GM21529 (cell line): ENCODE results near the gene PGAM1.
"Not testable (repeated sequence)": the region's sequence is repeated elsewhere in the genome, so short reads cannot be mapped to it uniquely, and the experiment has no call there.

Source experiments
- ATAC-seq: cut with Tn5 transposase; IDR thresholded peaks from one replicate; pipeline ENCODE4 v1.9.1; 2021; ENCODE audit not compliant: unreplicated experiment

Gene PGAM1

DNA sequence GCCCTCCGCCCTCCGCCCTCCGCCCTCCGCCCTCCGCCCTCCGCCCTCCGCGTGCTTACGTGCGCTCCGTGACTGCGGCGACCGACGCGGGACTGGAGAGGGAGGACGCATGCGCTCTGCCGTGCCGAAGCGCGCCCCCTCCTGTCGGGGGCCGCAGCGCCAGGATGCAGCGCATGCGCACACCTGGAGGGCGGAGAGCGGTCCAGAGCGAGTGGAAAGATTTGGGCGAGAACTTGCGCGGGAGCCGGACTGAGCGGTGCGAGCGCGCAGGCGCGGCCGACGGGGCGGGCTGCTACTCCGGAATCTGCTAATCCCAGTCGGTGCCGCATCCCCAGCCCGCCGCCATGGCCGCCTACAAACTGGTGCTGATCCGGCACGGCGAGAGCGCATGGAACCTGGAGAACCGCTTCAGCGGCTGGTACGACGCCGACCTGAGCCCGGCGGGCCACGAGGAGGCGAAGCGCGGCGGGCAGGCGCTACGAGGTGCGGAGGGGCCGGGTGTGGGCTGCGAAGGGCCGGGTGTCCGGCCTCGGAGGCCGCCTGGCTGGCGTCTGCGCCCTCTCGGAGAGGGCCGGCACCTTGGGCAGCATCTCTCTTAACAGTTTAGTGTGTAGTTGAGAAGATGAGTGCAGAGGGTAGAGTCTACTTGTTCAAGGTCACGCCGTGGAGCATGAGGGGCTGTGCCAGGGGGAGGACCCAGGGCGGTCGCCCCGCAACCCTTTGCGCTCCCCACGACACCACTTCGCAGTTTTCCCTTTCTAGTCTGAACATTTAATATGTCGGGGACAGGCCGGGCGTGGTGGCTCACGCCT lies at the start of gene PGAM1:
PGAM1 (plus strand) TSS at position 228 of the 812 bp plus-strand sequence; CDS start at position 345, 117 bp downstream.
- peak; percentile 73 for ATAC-seq

DNA sequence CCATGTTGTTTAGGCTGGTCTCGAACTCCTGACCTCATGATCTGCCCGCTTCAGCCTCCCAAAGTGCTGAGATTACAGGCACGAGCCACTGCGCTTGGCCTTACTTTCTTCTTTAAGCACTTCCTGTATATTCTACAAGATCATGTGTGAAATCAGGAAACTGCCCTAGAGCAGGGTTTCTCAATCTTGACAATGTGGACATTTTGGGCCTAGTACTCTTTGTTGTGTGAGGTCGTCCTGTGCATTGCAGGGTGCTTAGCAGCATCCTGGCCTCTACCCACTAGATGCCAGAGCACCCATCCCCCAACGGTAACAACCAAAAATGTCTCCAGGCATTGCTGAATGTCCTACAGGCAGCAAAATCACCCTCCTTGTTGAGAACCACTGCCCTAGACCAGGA lies 49.6 kb upstream of the PGAM1 start:
- no peak for ATAC-seq

DNA sequence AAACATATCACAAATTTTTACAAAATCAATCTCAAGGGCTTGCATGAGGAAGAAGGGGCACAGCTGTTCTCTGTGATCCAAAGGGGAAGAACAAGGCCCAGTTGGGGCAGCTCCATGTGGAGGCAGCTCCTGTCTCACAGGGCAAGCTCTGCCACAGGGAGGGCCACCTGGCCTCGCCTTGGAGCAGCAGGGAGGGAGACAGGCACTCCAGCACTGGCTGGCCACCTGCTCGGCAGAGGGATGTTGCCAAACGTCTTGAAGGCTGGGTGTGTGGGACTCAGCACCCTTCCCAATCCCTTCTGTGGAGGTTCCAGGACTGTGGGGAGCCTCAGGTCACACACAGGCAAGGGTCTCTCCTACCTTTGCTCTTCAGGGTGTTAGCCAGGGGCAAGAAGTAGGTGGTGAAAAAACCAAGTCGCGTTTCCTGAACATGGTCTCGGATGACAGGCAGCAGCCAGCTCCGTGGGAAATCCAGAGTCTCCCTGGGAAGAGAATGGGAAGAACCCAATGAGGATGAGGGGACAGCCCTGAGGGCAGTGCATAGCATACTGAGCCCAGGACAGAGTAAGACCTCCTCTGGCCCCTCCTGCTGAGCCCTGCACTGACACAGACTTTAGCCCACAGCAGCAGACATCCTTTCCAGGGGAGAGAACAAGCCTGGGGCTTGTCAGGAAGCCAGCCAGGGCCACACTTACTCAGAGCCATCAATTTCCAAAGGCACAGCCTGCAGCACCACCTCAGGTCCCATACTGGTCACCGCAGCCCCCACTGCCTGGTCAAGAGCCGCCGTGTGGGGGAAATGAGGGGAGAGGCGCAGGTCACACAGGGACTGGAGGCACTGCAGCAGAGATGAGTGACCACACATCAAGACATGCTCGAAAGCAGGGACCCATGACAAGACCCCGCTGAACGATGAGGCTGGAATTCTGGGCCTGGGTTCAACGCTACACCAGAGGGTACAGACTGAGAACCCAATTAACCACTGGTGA lies 46.8 kb upstream of the PGAM1 start:
- no peak for ATAC-seq

DNA sequence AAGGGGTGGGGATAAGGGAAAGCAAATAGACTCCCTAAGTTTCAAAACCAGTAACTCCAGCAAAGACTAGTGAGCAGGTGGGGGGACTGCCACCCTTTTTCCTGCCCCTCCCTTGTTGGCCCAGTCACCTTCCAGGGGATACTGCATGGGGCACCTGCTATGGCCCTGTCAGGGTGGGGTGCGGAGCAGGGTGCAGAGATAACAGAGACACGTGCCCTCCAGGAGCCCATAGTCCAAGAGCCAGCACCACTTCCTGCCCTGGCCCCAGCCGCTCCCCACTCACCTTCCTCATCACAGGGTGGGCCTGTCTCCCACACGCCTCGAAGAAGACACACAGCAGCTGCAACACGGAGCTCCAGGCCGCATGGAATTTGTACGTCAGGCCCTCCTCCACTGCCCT lies 45.5 kb upstream of the PGAM1 start:
- no peak for ATAC-seq

DNA sequence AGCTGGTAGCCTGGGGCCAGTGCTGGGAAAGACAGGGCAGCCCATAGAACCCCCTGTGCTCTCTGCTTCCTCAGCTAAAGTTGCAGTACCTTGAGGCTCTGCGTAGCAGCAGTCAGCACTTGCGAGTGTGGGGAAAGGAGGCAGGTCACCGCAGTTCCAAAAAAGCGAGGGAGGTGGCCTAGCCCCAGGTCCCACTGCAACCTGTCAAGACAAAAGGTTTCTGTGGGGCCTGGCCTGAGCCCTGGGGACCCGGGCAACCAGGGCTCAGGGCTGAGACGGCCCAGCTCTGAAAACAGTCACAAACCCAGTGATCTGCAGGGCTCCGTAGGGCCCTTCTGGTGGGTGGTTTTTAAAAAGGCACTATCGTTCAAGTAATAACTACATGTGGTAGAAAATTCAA lies 44.4 kb upstream of the PGAM1 start:
- ATAC-seq, result no peak

DNA sequence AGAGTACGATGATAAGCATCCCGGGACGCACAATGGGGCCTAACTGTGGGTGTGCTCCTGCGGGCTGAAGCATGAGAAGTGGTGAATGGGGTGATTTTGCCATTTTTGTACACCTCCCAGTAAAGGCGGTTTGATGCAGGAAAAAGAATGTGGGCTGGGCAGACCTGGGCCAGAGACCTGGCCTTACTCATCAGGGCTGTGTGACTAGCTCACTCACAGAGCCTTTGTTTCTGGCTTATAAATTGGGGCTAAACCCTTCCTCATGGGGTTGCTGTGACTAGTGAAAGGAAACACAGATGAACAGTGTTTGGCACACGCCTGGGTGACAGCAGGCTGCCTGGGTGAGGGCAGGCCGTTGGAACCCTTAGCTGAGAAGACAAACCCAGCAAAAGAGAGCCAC lies 42.8 kb upstream of the PGAM1 start:
- no peak for ATAC-seq

DNA sequence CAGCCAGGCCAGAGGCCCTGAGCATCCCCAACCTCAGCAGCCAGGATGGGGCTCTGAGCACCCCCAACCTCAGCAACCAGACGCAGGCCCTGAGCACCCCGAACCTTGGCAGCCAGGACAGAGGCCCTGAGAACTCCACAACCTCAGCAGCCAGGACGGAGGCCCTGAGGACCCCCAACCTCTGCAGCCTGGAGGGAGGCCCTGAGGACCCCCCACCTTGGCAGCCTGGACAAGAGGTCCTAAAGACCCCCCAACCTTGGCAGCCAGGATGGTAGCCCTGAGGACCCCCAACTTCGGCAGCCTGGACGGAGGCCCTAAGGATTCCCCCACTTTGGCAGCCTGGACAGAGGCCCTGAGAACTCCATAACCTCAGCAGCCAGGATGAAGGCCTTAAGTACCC lies 41.8 kb upstream of the PGAM1 start:
- ATAC-seq, result no peak

DNA sequence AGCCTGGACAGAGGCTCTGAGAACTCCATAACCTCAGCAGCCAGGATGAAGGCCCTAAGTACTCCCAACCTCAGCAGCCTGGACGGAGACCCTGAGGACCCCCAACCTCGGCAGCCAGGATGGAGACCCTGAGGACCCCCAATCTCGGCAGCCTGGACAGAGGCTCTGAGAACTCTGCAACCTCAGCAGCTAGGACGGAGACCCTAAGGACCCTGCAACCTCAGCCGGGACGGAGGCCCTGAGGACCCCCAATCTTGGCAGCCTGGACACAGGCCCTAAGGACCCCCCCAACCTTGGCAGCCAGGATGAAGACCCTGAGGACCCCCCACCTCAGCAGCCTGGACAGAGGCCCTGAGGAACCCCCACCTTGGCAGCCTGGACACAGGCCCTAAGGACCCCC lies 41.4 kb upstream of the PGAM1 start:
- no peak for ATAC-seq

DNA sequence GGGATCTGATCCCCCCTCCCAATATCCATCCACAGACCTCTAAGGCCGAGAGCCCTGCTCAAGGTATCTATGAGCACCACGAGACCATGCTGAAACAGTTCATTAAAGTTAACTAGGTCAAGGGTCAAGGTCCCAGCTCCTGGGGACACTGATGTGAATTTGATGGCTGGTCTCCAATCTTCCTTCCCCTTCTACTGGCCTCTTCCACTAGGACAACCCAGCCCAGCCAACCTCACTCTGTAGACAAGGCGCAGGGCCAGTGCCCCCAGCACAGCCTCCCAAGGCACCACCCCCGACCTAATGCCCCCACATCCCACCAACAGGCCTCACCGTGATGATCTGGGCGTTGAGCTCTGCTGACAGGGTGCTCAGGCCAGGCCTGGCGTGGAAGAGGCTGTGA lies 40.4 kb upstream of the PGAM1 start:
- ATAC-seq, result no peak

DNA sequence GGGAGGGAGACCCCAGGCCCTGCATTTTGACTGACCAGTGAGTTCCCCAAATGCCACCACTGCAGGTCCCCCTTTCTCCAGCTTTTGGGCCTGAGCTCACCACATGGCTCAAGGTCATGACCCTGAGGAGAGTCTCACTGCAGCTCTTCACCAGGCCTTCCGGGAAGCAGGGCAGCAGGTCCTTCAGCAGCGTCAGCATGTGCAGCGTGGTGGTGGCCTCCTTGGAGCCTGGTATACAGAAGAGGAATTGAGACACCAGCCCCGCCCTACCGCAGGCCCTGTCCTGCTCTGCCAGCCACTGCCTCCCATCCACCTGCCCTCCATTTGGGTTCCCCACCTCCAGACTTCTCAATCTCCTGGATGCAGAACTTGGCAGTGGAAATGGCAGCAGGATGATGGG lies 37.8 kb upstream of the PGAM1 start:
- no peak for ATAC-seq

DNA sequence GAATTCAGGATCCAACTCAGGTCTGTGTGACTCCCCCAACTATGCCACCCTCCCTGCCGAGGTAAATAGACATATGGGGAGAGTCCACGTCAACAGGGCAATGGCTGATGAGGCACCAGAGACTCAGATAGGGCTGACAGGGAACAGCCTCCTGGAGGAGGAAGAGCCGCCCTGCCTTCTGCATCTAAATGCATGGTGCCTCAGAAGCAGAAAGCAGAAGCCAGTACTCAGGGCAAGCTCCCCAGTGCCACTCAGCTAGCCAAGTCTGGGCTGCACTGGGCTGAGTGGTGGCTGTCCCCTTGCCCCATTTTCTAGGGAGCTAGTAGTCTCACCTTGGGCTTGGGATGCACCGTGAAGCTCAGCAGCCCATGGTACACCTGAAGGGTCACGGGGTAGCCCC lies 35.9 kb upstream of the PGAM1 start:
- no peak for ATAC-seq

DNA sequence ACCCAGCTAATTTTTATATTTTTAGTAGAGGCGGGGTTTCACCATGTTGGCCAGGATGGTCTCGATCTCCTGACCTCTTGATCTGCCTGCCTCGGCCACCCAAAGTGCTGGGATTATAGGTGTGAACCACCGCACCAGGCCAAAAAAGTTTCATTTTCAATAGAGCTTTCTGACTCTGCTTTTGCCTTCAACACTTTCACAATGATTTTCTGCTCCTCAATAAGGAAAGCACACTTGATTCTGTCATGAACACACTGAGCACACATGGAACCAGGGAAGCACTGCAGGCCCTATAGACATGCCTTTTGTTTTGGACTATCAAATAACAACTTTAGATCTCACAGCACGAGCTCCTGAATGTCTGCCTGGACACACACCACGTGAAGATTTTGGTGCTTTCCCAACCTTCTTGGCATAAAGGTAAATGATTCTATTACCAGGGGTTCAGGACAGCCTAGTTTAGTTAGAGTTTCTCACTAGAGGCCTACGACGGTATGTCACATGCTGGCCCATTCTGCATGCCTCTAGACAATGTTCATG lies 32.9 kb upstream of the PGAM1 start:
- ATAC-seq, result no peak

DNA sequence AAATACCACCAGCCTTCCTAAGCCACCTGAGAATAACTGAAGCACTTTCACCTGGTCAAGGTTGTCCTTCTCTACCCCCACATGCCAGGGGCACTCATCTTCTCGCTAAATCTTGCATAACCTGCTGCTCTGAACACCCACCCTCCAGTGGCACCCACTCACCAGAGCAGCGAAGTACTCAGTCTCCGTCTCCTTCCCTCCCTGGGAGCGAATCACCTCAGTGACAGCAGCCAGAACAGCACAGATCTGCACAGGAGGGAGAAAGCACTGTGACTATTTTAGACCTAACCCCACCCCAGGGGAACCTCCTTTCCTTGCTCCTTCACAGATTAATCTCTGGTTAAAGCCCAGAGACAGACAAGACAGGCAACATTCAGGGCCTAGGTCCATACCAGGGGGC lies 29.9 kb upstream of the PGAM1 start:
- no peak for ATAC-seq

DNA sequence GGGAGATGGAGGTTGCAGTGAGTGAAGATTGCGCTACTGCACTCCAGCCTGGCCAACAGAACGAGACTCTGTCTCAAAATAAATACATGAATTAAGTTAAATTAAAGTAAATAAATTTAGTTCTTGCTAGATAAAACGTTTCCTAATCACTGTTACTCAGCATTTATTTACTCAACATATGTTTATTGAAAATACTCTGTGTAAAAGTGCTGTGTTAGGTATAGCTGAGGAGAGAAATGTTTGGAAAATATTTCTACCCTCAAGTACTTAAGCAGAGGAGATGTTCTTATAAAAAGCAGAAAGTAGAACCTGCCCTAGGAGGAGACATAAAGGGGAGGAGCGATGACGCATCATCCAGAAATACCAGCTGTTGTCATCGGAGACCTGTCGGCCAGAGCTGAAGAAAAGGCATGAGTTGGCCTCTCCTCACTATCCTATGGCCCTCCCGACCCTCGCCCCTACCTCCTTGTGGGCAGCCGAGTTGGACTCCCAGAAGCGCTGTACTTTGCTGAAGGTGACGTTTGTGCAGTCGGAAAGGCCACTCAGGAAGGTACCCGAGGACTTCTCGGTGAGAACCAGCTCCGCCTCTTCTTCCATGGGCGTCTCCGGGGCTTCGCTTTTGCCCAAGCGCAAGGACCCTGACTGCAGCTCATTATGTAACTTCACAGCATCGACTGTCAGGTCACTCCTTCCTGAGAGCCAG lies 26.0 kb upstream of the PGAM1 start:
- no peak for ATAC-seq

DNA sequence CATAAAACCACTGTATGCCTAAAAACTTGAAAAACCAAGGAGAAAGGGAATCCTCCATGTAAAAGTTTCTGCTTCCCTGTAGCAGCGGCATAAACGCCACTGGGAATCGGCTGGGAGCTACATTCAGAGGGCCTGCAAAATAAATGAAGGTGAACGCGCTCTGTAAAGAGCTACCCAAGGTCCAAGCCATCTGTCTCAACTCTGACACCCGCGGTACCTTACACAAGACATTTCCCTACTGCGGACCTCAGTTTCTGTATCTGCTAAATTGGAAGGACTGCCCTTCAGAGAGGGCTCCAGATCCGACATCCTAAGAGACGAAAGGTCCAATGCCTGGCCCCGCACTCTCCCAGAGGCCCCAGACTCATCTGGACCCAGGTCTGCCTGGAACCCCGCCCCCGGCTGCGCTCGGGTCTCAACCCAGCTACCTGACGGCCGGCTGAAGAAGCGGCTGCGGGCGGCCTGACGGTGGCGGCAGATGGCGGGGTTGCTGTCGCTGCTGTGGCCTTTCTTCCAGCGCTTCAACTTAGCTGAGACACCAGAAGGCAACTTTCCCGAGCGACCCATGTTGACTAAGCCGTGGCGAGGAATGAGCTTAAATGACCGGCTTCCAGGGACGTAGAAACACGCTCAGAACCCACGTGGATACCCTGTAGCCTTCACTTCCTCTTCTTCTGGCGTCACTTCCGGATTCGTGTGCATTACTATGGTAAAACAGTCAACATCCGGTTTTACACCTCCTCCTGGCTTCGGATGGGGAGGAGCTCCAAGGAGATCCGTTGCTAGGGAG lies 25.1 kb upstream of the PGAM1 start, which contains the start of gene RRP12:
RRP12 (minus strand) TSS at position 676 of the 790 bp plus-strand sequence; CDS start at position 567, 109 bp downstream.
- peak; percentile 98 for ATAC-seq

DNA sequence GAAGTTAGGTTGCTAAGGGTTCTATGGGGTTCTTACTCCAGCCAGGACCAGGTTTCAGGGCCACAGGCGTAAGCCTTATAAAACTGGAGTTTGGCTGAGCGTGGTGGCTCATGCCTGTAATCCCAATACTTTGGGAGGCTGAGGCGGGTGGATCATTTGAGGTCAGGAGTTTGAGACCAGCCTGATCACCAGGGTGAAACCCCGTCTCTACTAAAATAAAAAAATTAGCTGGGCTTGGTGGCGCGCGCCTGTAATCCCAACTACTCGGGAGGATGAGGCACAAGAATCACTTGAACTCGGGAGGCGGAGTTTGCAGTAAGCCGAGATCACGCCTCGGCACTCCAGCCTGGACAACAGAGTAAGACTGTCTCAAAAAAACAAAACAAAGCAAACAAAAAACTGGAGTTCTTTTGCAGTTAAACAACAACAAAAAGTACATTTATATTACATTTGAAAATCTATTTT lies 24.5 kb upstream of the PGAM1 start:
- ATAC-seq, result no peak

DNA sequence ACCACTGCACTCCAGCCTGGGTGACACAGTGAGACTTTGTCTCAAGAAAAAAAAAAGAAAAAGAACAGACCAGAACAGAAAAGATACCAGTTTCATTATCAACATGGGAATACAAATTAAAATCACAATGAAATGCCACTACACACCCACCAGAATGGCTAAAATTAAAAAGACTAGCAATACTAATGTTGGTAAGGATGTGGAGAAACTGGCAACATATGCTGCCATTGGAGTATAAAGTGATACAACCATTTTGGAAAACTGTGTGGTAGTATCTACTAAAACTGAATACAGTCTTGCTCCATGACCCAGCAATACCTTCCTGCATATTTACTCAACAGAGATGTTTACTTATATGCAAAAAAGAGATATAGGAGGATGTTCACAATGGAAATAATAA lies 21.9 kb upstream of the PGAM1 start:
- no peak for ATAC-seq

DNA sequence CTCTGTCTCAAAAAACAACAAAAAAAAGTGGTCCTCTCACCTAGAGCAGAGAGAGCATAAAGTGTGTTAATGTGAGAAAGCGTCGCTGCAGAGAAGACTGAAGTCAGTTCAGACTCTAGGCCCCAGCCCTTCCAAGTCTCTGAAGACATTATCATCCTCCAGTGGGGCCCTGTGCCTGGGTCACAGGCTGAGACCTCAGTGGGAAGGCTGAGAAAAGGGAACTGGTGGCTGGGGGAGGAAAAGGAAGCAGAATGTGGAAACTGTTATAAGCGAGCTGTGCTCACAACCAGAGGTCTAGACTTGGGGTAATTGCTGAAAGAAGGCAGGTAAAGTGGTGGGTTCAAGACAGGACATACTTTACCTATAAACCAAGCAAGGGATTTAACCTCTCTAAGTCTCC lies 19.9 kb upstream of the PGAM1 start:
- no peak for ATAC-seq

DNA sequence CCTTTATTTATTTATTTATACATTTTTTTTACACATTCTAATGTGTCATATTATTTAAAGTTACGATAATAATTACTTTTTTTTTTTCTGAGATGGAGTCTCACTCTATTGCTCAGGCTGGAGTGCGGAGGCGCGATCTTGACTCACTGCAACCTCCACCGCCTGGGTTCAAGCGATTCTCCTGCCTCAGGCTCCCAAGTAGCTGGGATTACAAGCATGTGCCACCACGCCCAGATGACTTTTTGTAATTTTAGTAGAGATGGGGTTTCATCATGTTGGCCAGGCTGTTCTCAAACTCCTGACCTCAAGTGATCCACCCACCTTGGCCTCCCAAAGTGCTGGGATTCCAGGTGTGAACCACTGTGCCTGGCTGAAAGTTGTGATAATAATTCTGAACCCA lies 19.5 kb upstream of the PGAM1 start:
- ATAC-seq, result not testable (repeated sequence)
